GM12864 (cell line): ENCODE data around the gene SNAPC3.
"Not testable (repeated sequence)": the region's sequence is repeated elsewhere in the genome, so short reads cannot be mapped to it uniquely, and the experiment has no call there.

Experiments used
- DNase-seq: peaks from one replicate; pipeline ENCODE4 v3.0.0-alpha.2; 2011; ENCODE audit warnings: low read depth
- H3K4me3 ChIP-seq: 2 replicates; pipeline ENCODE4 v1.5.1; 2011; ENCODE audit warnings: mild to moderate bottlenecking, low read depth, low read length, control low read depth
- TF ChIP-seq, protein P1 (sequence below): IDR thresholded peaks from 2 replicates; pipeline ENCODE4 v1.5.1; 2011; ENCODE audit warnings: low read depth, mild to moderate bottlenecking, moderate library complexity, low read length, control low read depth, inconsistent platforms; ENCODE audit errors: missing control alignments

SNAPC3 gene

DNA sequence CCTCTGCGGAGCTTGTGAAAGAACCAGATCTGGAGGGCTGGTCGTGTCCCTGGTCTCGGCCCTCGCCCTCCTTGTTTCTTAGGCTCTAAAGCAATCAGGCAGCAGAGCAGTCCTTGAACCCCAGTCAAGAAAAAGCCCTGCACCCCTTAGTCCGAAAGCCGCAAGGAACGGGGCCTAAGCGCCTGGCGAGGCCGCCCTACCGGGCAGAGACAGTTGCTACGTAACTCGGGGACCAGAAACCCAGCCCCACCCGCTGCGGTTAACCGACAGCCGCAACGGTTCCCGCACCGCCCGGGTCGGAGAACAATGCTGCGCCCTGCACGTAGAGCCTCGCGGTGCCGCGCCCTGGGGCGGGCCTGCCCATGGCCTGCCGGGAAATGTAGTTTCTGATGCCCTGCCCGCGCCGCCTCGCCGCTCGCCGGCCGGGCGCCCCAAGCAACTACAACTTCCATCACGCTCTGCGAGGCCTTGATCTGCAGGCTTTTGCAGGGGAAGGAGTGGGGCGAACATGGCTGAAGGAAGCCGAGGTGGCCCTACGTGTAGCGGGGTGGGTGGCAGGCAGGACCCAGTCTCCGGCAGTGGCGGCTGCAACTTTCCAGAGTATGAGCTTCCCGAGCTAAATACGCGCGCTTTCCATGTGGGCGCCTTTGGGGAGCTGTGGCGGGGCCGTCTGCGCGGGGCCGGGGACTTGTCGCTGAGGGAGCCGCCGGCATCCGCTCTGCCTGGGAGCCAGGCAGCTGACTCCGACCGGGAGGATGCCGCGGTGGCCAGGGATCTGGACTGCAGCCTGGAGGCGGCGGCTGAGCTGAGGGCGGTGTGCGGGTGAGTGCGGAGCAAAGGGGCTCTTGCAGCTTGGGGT is at the start of gene SNAPC3:
TSS of gene SNAPC3 (plus strand) at position 505 of the 859 bp plus-strand sequence. CDS start at position 509, 4 bp downstream.
- peak; percentile 80 for DNase-seq
- H3K4me3 ChIP-seq: peak within 1 kb of the TSS; percentile 81
- TF ChIP-seq, protein P1, sequence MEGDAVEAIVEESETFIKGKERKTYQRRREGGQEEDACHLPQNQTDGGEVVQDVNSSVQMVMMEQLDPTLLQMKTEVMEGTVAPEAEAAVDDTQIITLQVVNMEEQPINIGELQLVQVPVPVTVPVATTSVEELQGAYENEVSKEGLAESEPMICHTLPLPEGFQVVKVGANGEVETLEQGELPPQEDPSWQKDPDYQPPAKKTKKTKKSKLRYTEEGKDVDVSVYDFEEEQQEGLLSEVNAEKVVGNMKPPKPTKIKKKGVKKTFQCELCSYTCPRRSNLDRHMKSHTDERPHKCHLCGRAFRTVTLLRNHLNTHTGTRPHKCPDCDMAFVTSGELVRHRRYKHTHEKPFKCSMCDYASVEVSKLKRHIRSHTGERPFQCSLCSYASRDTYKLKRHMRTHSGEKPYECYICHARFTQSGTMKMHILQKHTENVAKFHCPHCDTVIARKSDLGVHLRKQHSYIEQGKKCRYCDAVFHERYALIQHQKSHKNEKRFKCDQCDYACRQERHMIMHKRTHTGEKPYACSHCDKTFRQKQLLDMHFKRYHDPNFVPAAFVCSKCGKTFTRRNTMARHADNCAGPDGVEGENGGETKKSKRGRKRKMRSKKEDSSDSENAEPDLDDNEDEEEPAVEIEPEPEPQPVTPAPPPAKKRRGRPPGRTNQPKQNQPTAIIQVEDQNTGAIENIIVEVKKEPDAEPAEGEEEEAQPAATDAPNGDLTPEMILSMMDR: no peak

DNA sequence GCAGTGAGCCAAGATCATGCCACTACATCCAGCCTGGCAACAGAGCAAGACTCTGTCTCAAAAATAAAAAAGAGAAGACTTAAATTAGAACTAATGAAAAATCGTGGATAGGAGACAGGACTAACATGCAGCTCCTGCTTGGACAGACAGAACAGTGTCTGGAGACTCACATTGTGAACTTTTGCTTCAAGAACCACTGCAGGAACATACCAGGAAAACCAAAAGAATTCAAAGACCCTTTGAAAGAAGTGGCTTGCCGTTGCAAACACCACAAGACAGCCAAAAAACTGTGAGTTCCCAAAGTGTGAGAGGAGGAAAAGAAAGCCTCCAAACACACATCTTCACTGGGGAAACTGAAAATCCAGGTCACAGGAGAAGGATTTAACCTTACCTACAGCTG is 48.8 kb upstream of the SNAPC3 start:
- no peak overlapping the region for H3K4me3 ChIP-seq
- DNase-seq: no peak
- TF ChIP-seq, protein P1: no peak

DNA sequence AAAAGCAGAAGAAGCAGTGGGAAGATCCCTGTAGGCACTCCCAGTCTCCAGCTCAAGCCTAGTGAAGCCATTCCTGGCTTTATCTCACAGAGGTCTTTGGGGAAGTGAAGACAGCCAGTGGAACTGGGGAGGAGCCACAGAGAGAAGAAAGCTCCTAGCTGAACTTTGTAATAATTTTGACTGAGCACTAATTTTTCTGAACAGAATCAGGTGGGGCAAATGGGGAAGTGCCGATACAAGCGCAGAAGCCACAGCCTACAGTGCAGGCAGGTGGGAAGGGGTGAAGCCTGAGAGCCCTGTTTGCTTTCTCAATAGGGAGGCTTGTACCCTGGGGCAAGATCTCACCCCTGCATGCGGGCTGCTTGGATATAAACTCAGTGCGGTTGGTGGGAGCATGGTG is 48.4 kb upstream of the SNAPC3 start:
- TF ChIP-seq, protein P1: no peak
- H3K4me3 ChIP-seq: no peak overlapping the region
- DNase-seq: no peak

DNA sequence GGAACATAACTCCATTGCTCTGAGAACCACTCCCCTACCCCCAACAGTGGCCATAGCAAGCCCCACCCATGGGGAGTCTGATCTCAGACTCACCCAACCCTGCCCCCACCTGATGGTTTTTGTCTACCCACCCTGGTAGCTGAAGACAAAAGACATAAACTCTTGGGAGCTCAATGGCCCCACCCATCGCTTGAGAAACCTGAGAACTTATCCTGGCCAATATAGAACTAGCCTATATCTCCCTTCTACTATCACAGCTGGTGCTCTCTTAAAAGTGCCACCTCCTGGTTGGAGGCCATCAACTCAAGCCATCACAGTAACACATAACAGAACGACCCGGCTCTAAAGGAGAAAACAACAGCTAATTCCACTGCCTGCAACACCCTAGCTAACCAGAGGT is 47.9 kb upstream of the SNAPC3 start:
- H3K4me3 ChIP-seq: no peak overlapping the region
- TF ChIP-seq, protein P1: no peak
- no peak for DNase-seq

DNA sequence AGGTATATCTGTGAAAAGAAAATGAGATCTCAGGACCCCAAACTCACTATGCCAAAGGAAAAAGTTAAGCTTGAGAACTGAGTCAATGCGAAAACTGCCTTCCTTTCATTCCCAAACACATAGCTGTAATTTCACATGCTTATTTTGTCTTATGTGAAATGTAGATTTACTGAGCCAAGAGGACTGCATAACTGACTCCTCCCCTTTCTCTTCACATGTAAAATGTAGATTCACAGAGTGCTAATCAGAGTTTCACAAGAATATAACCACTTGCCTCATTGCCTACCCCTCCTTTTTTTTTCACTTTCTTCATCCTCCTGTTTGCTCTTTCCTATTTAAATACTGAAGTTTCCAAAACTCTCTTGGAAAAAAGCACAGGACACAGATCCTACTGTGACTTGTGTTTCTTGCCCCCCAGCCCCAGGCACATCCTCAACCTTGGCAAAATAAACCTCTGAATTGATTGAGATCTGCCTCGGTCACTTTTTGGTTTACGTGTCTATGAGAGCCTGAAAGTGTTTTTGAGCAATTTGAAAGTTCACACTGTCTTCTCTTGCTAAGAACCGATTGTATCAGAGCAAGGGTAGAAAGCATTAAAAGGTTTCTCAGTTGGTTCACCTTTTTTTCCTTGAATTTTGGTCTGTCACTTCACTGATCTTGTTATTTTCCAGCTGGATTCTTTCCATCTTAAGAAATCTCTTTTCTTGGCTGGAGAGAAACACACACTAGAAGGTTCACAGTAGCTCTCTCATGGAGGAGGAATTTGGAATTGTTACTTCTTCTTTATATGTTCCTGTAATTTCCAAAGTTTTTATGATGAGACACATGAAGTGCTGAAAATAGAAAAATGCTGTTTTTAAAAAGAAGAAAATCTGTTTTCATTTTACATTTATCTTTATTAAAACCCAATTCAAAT is 44.8 kb upstream of the SNAPC3 start:
- H3K4me3 ChIP-seq: no peak overlapping the region
- DNase-seq: no peak
- TF ChIP-seq, protein P1: no peak

DNA sequence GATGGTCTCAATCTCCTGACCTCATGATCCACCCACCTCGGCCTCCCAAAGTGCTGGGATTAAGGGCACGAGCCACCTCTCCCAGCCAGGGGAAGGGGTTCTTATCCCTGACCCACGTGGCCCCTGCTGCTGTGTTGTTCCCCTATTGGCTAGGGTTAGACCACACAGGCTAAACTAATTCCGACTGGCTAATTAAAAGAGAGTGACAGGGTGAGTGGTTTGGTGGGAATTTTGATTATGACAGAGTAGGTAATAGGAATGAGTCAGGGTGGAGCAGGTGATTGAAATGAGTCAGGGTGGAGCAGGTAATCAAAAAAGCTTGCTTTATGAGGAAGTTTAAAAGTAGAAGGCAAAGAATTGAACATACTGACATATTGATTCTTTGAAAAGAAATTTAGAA is 43.4 kb upstream of the SNAPC3 start:
- DNase-seq, H3K4me3 ChIP-seq: not testable (repeated sequence)

DNA sequence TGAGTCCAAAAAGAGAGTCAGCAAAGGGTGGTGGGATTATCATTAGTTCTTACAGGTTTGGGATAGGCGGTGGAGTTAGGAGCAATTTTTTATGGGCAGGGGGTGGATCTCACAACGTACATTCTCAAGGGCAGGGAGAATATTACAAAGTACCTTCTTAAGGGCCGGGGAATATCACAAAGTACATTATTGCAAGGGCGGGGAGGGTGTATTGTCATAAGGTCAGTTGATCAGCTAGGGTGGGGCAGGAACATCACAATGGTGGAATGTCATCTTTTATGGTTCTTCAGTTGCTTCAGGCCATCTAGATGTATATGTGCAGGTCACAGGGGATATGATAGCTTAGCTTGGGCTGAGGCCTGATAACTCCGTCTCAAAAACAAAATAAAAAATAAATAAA is 42.8 kb upstream of the SNAPC3 start:
- not testable (repeated sequence) for H3K4me3 ChIP-seq, DNase-seq
